ENCODE data around the gene CTBP2. TPM values are rescaled to one million over a fixed set of nuclear protein-coding genes. Genes with fewer than 3 reads are reported as not detected.
A peak's percentile ranks its signal among the peaks of the same experiment; 100 is the strongest.

The CTBP2 gene
- total RNA-seq, 1 donor from 2014 or later, result 57.3 TPM

DNA sequence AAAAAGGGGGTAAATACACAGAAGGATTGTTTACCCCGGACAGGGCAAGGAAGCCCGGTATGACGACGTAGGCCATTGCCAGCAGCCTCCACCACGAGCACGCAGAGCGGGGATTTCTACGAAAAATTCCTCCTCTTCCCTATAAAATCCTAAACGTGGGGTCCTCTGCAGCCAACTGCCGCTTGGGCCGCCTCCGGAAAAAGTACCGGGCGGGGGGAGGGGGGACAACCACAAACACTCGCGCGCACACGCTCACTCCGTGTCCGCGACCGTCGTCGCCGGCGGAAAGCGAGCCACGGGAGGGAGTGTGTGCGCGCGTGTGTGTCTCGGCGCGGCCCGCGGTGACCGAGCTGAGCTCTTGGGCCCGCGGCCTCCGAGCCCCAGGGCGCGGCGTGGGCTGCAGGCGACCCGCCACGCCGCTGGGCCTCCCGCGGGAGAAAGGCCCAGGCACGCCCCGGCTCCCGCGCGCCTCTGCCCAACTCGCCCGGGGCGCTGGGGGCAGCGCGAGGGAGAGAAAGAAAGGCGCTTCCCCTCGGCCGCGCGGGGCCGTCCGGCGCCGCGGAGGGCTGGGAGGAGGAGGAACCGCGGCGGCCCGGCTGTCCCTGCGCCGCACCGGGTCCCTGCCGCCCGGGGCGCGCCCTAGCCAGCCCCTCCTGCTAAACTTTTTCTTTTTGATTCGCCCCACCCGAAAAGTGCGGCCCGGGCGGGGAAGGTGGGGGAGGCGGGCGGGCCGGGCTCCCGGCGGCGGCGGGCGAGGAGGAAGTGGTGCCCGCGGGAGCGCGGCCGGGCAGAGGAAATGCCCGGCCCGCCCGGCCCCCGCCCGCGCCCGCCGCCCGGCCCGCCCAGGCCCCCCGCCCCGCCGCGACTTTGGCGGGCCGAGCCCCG, 1.5 kb downstream of the CTBP2 start:
- TF ChIP-seq, protein P1, sequence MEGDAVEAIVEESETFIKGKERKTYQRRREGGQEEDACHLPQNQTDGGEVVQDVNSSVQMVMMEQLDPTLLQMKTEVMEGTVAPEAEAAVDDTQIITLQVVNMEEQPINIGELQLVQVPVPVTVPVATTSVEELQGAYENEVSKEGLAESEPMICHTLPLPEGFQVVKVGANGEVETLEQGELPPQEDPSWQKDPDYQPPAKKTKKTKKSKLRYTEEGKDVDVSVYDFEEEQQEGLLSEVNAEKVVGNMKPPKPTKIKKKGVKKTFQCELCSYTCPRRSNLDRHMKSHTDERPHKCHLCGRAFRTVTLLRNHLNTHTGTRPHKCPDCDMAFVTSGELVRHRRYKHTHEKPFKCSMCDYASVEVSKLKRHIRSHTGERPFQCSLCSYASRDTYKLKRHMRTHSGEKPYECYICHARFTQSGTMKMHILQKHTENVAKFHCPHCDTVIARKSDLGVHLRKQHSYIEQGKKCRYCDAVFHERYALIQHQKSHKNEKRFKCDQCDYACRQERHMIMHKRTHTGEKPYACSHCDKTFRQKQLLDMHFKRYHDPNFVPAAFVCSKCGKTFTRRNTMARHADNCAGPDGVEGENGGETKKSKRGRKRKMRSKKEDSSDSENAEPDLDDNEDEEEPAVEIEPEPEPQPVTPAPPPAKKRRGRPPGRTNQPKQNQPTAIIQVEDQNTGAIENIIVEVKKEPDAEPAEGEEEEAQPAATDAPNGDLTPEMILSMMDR (conservative IDR thresholded peaks at IDR 0.05; ENCODE audit: low read depth, low read length), result no peak
- no peak for DNase-seq (ENCODE audit: low read depth)
- peak overlapping the region; percentile 81 for H3K4me3 ChIP-seq (ENCODE audit: low read depth, low read length)

DNA sequence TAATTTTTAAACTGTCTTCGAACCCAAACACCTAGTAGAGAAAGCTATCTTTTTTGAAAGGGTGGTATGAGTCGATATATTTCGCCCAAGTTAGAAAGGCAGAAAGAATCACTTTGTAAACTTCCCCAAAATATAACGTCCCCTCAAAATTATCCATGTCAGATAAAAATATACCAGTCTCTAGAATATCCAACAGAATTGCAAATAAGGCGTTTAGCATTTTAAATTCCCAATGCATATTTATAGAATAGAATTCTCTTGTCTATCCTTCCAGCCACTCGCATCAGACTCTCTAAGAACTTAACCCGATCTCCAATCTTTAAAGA, 2.1 kb downstream of the CTBP2 start:
- DNase-seq (ENCODE audit: low read depth), result no peak

DNA sequence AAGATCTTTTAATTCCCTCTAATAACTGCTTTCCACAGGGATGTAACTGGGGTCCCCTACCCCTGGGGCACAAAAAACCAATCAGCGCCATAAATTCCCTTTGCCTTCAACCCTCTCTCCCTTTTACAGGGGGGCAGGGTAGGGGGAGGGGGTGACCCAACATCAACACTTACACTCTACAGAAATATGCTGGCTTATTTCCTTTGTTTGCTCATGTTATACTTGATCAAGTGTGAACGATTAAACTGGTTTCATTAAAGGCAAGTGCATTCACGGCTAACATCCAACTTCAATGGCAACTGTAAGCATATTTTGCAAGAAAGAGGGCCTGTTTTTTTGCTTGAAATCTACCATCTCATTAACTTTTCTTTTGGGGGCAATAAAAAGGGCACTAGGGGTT, 2.9 kb downstream of the CTBP2 start:
- DNase-seq (ENCODE audit: low read depth), result no peak
- H3K4me3 ChIP-seq (ENCODE audit: low read depth, low read length), result peak overlapping the region; percentile 81

More for the DNA sequence above, 2.1 kb downstream of the CTBP2 start:
- TF ChIP-seq, protein P1 (conservative IDR thresholded peaks at IDR 0.05; ENCODE audit: low read depth, low read length), result no peak
- peak overlapping the region; percentile 81 for H3K4me3 ChIP-seq (ENCODE audit: low read depth, low read length)

DNA sequence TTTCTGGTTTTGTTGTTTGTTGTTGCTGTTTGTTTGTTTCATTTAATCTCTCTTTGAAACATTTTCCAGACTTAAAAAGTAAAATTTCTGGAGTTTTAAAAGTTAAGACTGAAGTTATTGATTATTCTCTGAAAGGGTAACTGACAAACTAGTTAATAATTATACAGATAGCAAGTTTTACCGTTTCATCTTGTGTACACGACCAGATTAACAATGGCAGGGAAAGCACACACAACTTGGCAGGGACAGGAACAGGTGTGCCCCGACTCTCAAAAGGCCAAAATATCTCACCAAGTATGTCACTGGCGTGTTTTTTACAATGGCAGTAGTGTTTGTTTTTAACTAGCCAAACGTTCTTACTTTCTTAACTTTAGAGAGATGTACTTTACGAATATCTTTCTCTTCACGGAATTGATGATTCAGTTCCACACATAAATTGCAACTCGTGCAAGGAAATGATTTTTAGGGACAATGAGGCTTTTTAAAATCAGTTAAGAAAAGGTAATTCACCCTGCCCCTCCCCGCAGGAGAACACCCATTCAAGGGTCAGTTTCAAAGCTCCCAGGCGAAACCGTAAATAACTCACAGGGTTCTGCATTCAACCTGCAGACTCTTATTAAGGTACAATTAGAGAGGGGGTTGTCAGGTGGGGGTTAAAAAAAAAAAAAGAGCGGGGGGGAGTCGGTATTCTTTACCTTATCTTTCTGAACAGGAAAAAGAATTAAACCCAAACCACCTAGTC, 3.5 kb downstream of the CTBP2 start:
- peak overlapping the region; percentile 81 for H3K4me3 ChIP-seq (ENCODE audit: low read depth, low read length)
- TF ChIP-seq, protein P1 (conservative IDR thresholded peaks at IDR 0.05; ENCODE audit: low read depth, low read length), result no peak
- DNase-seq (ENCODE audit: low read depth), result no peak

More for the DNA sequence above, 2.9 kb downstream of the CTBP2 start:
- TF ChIP-seq, protein P1 (conservative IDR thresholded peaks at IDR 0.05; ENCODE audit: low read depth, low read length), result no peak

DNA sequence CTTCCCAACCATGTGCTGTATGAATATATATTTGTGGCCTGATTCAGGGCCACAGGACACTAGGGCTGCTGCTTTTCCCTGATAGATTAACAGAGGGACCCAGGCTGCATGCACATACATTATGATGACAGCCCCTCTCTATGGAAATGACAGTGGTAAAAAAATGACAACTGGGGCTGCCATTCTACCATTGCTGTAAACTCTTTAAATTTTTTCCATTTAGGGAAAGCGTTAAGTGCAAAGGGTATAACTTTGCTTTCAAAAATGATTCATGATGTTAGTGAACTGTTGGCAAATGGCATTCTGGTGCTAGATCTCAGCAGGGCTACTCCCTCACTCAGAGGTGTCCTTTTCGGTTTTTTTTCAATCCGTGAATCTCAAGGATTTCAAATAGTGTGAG, 4.2 kb downstream of the CTBP2 start:
- H3K4me3 ChIP-seq (ENCODE audit: low read depth, low read length), result no peak overlapping the region
- TF ChIP-seq, protein P1 (conservative IDR thresholded peaks at IDR 0.05; ENCODE audit: low read depth, low read length), result no peak
- no peak for DNase-seq (ENCODE audit: low read depth)

DNA sequence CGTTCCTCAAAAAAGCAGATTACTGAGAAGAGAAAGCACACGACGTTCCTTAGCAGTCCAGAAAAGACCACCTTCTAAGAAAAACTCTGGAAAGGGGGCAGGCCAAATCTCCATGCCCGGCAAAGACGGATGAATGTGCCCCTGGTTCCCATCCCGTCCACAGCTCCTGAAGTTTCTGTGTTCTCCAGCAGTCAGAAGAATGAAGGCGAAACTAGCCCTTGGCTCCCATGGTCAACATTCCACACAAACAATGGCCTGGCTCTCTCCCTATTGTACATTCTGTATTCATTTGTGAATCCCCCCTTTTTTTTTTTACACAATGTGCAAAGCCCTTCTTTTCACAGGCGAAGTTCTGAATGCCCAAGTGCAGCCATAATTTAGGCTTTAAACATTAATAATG, 5.3 kb downstream of the CTBP2 start:
- TF ChIP-seq, protein P1 (conservative IDR thresholded peaks at IDR 0.05; ENCODE audit: low read depth, low read length), result no peak
- H3K4me3 ChIP-seq (ENCODE audit: low read depth, low read length), result peak overlapping the region; percentile 42
- DNase-seq (ENCODE audit: low read depth), result no peak
